ENCODE results near the gene TANGO2. TPM values are rescaled to one million over a fixed set of nuclear protein-coding genes. Genes with fewer than 3 reads are reported as not detected.

The TANGO2 gene
- total and polyA plus RNA-seq, 9 of the 15 experiments (the other 6 are each of a cell fraction or from before 2014, with no cell fraction given), result 15.5 to 94.9 (median 70.1) TPM

DNA sequence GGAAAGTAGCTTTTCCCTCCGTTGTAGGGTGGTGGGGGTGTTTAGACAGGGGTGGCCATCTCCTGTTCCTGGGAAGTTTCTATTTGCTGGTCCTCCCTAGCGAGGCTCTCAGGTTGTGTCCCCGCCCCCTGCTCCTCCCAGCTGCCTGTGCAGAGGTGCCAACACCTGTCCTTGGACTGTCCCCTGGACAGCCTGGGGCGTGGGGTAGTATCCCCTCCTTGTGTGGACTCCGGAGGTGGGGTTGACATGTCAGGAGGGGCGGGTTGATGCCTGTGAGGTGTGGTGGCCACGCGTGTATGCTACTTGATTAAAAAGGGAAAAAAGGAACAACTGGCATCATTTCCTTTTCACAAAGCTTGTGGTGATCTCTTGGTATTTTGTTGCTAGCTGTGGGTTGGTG lies 80.7 kb downstream of the TANGO2 start:
- no peak overlapping the region for H3K4me2 ChIP-seq (ENCODE audit: insufficient read depth, low read length)
- H3K27me3 ChIP-seq (ENCODE audit: control insufficient read depth in 2 of 2, insufficient read depth in 2 of 2, low read length in 2 of 2), result no peaks in the 10 kb centered on the region
- WGBS (ENCODE audit: insufficient coverage, low coverage, missing lambda C conversion rate), result 89% methylated on average over 8 of the region's 8 CpGs
- H3K9me3 ChIP-seq (replicated peaks; ENCODE audit: control insufficient read depth, insufficient read depth, low read depth, low read length), result no peaks in the 10 kb centered on the region
- DNase-seq (ENCODE audit: extremely low read depth in 1 of 4, low spot score in 3 of 4) (peak in 1 of 4 experiments; percentile 69), FAIRE-seq (no peak), ATAC-seq (peak; percentile 12; the same call in 2 of the 3 replicates)
- in situ Hi-C loops (cut with MboI), result no loop called here
- ChIA-PET CTCF (ENCODE audit: low intra/inter-chr PET ratio) (no interaction called here), POLR2A (interaction anchor here (0.6 to 20.7 kb wide), 11 partner anchors 8 to 481 kb away, joined by 3 to 513 read pairs (median 4); partner anchors contain the start of genes RANBP1 and TRMT2A)
- BruUV-seq (replicated peaks), result no TSS peak
- 0 out of 4 replicates have a peak overlapping the region, but pooled peaks of 1 of the 2 experiments have one; percentile 13 for H3K9ac ChIP-seq (ENCODE audit: insufficient read depth in 1 of 2, low read depth in 2 of 2, low read length in 2 of 2)
- peaks cover 71% of the 10 kb centered on the region for H3K79me2 ChIP-seq (ENCODE audit: control insufficient read depth, insufficient read depth, low read length)
- H3K9me1 ChIP-seq (ENCODE audit: control insufficient read depth, insufficient read depth, low read length), result peaks cover 9% of the 10 kb centered on the region
- no peak overlapping the region for H3K4me3 ChIP-seq
- intact Hi-C loops (cut with micrococcal nuclease), result no loop called here
- peaks cover 94% of the 10 kb centered on the region for H3K36me3 ChIP-seq (ENCODE audit: control insufficient read depth, insufficient read depth, low read length)
- peaks cover 0 to 9% of the 10 kb centered on the region in 2 experiments; a peak in 2 of 5 replicates for H3K4me1 ChIP-seq (replicated peaks in 1 of 2; ENCODE audit: control insufficient read depth in 2 of 2, insufficient read depth in 2 of 2, low read length in 2 of 2)
- H3K27ac ChIP-seq (ENCODE audit: extremely low read depth, low read depth, low read length), result no peak overlapping the region
- H2AFZ ChIP-seq (ENCODE audit: low read depth, low read length), result no peak overlapping the region
- peaks cover 34% of the 10 kb centered on the region for H4K20me1 ChIP-seq (replicated peaks; ENCODE audit: control insufficient read depth, insufficient read depth, low read length)
- TF ChIP-seq, protein P1, sequence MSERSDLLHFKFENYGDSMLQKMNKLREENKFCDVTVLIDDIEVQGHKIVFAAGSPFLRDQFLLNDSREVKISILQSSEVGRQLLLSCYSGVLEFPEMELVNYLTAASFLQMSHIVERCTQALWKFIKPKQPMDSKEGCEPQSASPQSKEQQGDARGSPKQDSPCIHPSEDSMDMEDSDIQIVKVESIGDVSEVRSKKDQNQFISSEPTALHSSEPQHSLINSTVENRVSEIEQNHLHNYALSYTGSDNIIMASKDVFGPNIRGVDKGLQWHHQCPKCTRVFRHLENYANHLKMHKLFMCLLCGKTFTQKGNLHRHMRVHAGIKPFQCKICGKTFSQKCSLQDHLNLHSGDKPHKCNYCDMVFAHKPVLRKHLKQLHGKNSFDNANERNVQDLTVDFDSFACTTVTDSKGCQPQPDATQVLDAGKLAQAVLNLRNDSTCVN (CRISPR knock-in tag; IDR thresholded peaks at IDR 0.05), result 0 out of 2 replicates have a peak, but pooled peaks have one; percentile 16
- TF ChIP-seq, protein P2, sequence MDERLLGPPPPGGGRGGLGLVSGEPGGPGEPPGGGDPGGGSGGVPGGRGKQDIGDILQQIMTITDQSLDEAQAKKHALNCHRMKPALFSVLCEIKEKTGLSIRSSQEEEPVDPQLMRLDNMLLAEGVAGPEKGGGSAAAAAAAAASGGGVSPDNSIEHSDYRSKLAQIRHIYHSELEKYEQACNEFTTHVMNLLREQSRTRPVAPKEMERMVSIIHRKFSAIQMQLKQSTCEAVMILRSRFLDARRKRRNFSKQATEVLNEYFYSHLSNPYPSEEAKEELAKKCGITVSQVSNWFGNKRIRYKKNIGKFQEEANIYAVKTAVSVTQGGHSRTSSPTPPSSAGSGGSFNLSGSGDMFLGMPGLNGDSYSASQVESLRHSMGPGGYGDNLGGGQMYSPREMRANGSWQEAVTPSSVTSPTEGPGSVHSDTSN (CRISPR knock-in tag; IDR thresholded peaks at IDR 0.05; ENCODE audit: low read depth), result peak; percentile 12; the same call in 1 of the 2 replicates
- TF ChIP-seq, protein P2 (tag; conservative IDR thresholded peaks at IDR 0.05; ENCODE audit: low read depth), result no peak
- TF ChIP-seq, protein P3, sequence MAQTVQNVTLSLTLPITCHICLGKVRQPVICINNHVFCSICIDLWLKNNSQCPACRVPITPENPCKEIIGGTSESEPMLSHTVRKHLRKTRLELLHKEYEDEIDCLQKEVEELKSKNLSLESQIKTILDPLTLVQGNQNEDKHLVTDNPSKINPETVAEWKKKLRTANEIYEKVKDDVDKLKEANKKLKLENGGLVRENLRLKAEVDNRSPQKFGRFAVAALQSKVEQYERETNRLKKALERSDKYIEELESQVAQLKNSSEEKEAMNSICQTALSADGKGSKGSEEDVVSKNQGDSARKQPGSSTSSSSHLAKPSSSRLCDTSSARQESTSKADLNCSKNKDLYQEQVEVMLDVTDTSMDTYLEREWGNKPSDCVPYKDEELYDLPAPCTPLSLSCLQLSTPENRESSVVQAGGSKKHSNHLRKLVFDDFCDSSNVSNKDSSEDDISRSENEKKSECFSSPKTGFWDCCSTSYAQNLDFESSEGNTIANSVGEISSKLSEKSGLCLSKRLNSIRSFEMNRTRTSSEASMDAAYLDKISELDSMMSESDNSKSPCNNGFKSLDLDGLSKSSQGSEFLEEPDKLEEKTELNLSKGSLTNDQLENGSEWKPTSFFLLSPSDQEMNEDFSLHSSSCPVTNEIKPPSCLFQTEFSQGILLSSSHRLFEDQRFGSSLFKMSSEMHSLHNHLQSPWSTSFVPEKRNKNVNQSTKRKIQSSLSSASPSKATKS (CRISPR knock-in tag; IDR thresholded peaks at IDR 0.05), result no peak
- TF ChIP-seq MEF2A (IDR thresholded peaks at IDR 0.05; ENCODE audit: control insufficient read depth, low read depth, low read length) (no peak), ZNF165 (CRISPR knock-in tag; IDR thresholded peaks at IDR 0.05; ENCODE audit: borderline replicate concordance) (no peak), ZNF224 (CRISPR knock-in tag; IDR thresholded peaks at IDR 0.05) (no peak), EP300 (IDR thresholded peaks at IDR 0.05; ENCODE audit: low read length) (no peak), NR4A1 (CRISPR knock-in tag; IDR thresholded peaks at IDR 0.05) (no peak), NR4A1 (tag; IDR thresholded peaks at IDR 0.05) (no peak), RAD21 (CRISPR knock-in tag; conservative IDR thresholded peaks at IDR 0.05 in 1 of 2, IDR thresholded peaks at IDR 0.05 in 1 of 2) (no peak), TCF7L2 (IDR thresholded peaks at IDR 0.05; ENCODE audit: low read depth, low read length) (0 out of 2 replicates have a peak, but pooled peaks have one; percentile 20), FOXJ2 (tag; IDR thresholded peaks at IDR 0.05) (no peak), KLF1 (tag; IDR thresholded peaks at IDR 0.05) (no peak), IRF2 (CRISPR knock-in tag; IDR thresholded peaks at IDR 0.05) (peak; percentile 71; the same call in 1 of the 2 replicates), PHF20 (IDR thresholded peaks at IDR 0.05; ENCODE audit: partially characterized antibody) (no peak)

All from K562 (cell line).